Upper lobe of left lung (tissue), 4 donors: Measurements from ENCODE around the gene FOXP1.

ENCODE experiments used
- CTCF ChIP-seq, 6 experiments: fragments of 450-650 bp in 4 of 6; fragments of 200-600 bp in 2 of 6; sonication (generic) in 2 of 6; IDR thresholded peaks; one replicate each; pipeline ENCODE4 v1.5.1; 2016 to 2019; ENCODE audit warnings: antibody characterized with exemption in 6 of 6
- POLR2A ChIP-seq, 4 donors: fragments of 450-650 bp; IDR thresholded peaks; one replicate each; pipeline ENCODE4 v1.5.1; 2016 to 2017; ENCODE audit warnings: antibody characterized with exemption in 4 of 4, mild to moderate bottlenecking in 2 of 4
- POLR2AphosphoS5 ChIP-seq, 2 donors: sonication (generic); formaldehyde crosslinking; IDR thresholded peaks; one replicate each; pipeline ENCODE4 v1.5.1; 2017; ENCODE audit warnings: antibody characterized with exemption in 2 of 2

GRCh38 chr3:71350998-71351397 lies 232.5 kb downstream of the FOXP1 start:
- no peak for TF ChIP-seq CTCF (IDR thresholded peaks at IDR 0.05)
- TF ChIP-seq POLR2A (IDR thresholded peaks at IDR 0.05) = no peak
- TF ChIP-seq POLR2AphosphoS5 (IDR thresholded peaks at IDR 0.05) = no peak
